Osteocyte (in vitro differentiated cells): Measurements from ENCODE around the gene ZDHHC9. TPM values are rescaled to one million over a fixed set of nuclear protein-coding genes. Genes with fewer than 3 reads are reported as not detected.

Source experiments
- DNase-seq: peaks from one replicate; pipeline ENCODE4 v3.0.0; 2021; ENCODE audit warnings: mixed read lengths; ENCODE audit not compliant: unreplicated experiment; ENCODE audit errors: extremely low spot score
- H3K27ac Mint-ChIP-seq: one replicate; pipeline ENCODE4 v1.8.0; 2021; ENCODE audit warnings: mild to moderate bottlenecking, mixed read lengths; ENCODE audit not compliant: unreplicated experiment
- H3K27me3 Mint-ChIP-seq: one replicate; pipeline ENCODE4 v1.8.0; 2021; ENCODE audit warnings: mixed read lengths; ENCODE audit not compliant: unreplicated experiment
- H3K36me3 Mint-ChIP-seq: one replicate; pipeline ENCODE4 v1.8.0; 2021; ENCODE audit warnings: mixed read lengths; ENCODE audit not compliant: unreplicated experiment
- H3K4me1 Mint-ChIP-seq: one replicate; pipeline ENCODE4 v1.8.0; 2021; ENCODE audit warnings: mixed read lengths; ENCODE audit not compliant: unreplicated experiment
- H3K4me3 Mint-ChIP-seq: one replicate; pipeline ENCODE4 v1.8.0; 2021; ENCODE audit warnings: mild to moderate bottlenecking, moderate library complexity, mixed read lengths; ENCODE audit not compliant: unreplicated experiment
- H3K9me3 Mint-ChIP-seq: one replicate; pipeline ENCODE4 v1.8.0; 2021; ENCODE audit warnings: mixed read lengths; ENCODE audit not compliant: unreplicated experiment
- total RNA-seq: library from RNA; stranded (reverse); gene quantifications from 2 replicates; pipeline ENCODE4 v1.2.1, GENCODE V29; 2021
- TF ChIP-seq, protein P1 (sequence below): fragments of 200-600 bp; sonication (generic); IDR thresholded peaks from 2 replicates; pipeline ENCODE4 v1.5.0; 2021; ENCODE audit warnings: antibody characterized with exemption, mild to moderate bottlenecking, moderate library complexity

Gene ZDHHC9
- total RNA-seq, 1 donor from 2014 or later: 32.2 TPM

DNA sequence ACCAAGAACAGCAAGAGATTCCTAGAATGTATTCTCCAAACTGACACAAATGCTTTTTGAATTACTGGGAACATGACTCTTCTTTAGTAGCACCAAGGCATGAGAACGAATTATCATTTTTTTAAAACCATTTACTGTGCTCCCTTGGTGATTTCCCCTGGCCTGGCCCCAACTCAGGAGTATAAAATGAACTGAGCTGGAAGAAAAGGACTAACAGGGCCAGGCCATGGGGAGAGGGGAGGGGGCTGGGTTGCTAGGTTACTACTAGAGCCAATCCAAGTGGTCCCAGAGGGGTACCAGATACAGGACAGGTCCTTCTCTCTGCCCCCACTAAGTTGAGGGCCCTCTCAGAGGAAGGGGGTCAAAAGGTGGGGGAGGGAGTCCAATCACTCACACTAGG, 40.8 kb downstream of the ZDHHC9 start:
- H3K27ac Mint-ChIP-seq: no peak overlapping the region

DNA sequence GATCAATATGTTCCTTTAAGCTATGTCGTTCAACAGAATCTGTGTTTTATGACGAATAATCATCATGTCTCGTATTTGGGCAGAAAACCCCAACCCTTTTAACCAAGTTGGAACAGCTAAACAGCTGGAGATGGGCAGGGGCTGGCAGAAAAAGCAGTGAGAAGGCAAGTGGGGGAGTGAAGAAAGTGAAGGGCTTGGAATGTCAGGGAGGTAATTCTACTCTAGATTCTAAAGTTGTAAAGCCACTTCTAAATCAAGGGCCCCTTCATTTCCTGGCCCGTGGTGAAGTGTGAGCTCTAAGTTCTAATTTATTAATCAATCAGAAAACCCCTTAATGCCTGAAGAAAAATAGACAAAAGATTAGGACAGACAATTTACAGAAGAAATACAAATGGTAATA, 43.5 kb downstream of the ZDHHC9 start:
- Mint-ChIP-seq H3K4me3 (no peak overlapping the region), H3K36me3 (peaks cover 1% of the 10 kb centered on the region)
- TF ChIP-seq, protein P1, sequence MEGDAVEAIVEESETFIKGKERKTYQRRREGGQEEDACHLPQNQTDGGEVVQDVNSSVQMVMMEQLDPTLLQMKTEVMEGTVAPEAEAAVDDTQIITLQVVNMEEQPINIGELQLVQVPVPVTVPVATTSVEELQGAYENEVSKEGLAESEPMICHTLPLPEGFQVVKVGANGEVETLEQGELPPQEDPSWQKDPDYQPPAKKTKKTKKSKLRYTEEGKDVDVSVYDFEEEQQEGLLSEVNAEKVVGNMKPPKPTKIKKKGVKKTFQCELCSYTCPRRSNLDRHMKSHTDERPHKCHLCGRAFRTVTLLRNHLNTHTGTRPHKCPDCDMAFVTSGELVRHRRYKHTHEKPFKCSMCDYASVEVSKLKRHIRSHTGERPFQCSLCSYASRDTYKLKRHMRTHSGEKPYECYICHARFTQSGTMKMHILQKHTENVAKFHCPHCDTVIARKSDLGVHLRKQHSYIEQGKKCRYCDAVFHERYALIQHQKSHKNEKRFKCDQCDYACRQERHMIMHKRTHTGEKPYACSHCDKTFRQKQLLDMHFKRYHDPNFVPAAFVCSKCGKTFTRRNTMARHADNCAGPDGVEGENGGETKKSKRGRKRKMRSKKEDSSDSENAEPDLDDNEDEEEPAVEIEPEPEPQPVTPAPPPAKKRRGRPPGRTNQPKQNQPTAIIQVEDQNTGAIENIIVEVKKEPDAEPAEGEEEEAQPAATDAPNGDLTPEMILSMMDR: no peak

More for the DNA sequence above, 40.8 kb downstream of the ZDHHC9 start:
- Mint-ChIP-seq H3K27me3 (no peaks in the 10 kb centered on the region), H3K4me3 (no peak overlapping the region), H3K36me3 (peaks cover 5% of the 10 kb centered on the region), H3K9me3 (no peaks in the 10 kb centered on the region), H3K4me1 (no peaks in the 10 kb centered on the region)
- TF ChIP-seq, protein P1: no peak
- DNase-seq: no peak

DNA sequence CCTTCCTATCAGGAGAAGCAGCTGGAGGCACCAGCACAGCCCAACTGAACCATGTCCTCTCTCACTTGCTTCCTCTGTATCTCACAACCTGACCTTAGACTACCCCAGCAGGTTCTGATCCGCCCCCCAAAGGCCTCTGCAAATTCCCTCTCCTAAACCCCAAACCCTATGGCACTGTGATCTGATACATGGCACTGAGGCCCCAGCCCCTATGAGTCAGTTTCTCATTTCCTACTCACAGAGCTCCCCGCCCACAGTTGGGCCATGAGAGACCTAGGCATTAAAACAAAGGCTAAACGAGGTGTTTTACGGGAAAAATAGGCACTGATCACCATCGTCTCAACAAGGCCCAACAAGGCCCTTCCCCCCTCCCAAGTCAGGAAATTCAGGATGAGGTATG, 44.8 kb downstream of the ZDHHC9 start:
- Mint-ChIP-seq H3K4me1 (no peaks in the 10 kb centered on the region), H3K4me3 (no peak overlapping the region), H3K27ac (no peak overlapping the region), H3K27me3 (no peaks in the 10 kb centered on the region), H3K9me3 (no peaks in the 10 kb centered on the region), H3K36me3 (peaks cover 1% of the 10 kb centered on the region)
- DNase-seq: peak; percentile 57
- TF ChIP-seq, protein P1: no peak

More for the DNA sequence above, 43.5 kb downstream of the ZDHHC9 start:
- no peak overlapping the region for H3K27ac Mint-ChIP-seq
- peak; percentile 3 for DNase-seq
- H3K27me3 Mint-ChIP-seq: no peaks in the 10 kb centered on the region
- H3K4me1 Mint-ChIP-seq: no peaks in the 10 kb centered on the region
- H3K9me3 Mint-ChIP-seq: no peaks in the 10 kb centered on the region

DNA sequence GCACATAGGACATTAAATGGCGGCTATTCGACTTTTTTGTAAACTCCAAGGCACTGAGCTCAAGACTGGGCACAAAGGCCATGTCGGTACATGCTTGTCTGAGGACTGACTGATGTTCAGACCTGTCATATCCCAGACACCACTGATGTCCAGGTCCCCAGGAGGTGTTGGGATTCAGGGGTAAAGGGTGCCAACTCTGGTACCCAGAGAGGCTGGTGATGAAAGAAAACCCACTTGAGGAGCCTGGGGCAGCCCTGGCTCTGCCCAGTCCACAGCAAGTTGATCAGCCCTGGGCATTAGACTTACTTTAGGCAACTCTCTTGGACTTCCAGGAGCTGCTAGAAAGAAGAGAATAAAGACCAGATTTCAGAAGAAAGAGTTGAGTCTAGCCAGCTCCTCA, 45.2 kb downstream of the ZDHHC9 start:
- H3K4me3 Mint-ChIP-seq: no peak overlapping the region
- no peaks in the 10 kb centered on the region for H3K27me3 Mint-ChIP-seq
- no peaks in the 10 kb centered on the region for H3K4me1 Mint-ChIP-seq
- H3K27ac Mint-ChIP-seq: no peak overlapping the region
- H3K36me3 Mint-ChIP-seq: peaks cover 1% of the 10 kb centered on the region
- TF ChIP-seq, protein P1: no peak
- no peaks in the 10 kb centered on the region for H3K9me3 Mint-ChIP-seq
- DNase-seq: peak; percentile 44

DNA sequence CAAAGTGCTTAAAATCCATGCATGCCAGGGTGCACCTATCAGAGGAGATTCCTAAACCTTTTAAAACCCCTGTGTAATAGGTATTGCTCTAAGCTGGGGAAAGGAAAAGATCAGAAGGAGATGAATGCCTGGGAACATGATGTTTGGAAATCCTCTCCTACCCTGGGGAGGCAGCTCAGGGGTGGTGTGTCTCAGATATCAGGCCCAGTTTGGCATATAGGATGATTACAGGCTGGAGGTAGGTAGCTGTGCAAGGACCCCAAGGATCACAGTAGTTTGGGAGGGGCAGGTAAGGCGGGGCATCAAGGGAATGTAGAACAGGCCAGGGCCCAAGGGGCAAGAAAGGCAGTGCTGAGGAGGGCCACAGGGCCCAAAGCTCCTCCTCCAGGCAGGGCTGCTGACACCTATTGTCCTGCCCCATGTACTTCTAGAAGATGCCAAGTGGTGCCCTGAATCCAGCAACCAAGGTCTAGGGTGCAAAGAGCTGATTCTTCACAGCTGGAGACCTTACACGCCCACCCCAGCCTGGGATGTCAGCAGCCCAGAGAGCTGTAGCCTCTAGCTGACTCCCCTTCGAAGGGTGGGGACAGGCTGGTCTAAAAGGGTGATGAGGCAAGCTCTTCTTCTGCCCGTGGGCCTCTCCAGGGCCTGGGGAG, 46.3 kb downstream of the ZDHHC9 start:
- no peaks in the 10 kb centered on the region for H3K9me3 Mint-ChIP-seq
- no peak overlapping the region for H3K27ac Mint-ChIP-seq
- peak; percentile 57 for DNase-seq
- no peaks in the 10 kb centered on the region for H3K27me3 Mint-ChIP-seq
- H3K4me3 Mint-ChIP-seq: no peak overlapping the region
- H3K36me3 Mint-ChIP-seq: peaks cover 1% of the 10 kb centered on the region
- TF ChIP-seq, protein P1: no peak
- no peaks in the 10 kb centered on the region for H3K4me1 Mint-ChIP-seq
